ENCODE data around the gene OPRM1. TPM values are rescaled to one million over a fixed set of nuclear protein-coding genes. Genes with fewer than 3 reads are reported as not detected.

OPRM1 gene
- total and polyA plus RNA-seq, 4 donors, result 0.08 TPM; not detected in 3

DNA sequence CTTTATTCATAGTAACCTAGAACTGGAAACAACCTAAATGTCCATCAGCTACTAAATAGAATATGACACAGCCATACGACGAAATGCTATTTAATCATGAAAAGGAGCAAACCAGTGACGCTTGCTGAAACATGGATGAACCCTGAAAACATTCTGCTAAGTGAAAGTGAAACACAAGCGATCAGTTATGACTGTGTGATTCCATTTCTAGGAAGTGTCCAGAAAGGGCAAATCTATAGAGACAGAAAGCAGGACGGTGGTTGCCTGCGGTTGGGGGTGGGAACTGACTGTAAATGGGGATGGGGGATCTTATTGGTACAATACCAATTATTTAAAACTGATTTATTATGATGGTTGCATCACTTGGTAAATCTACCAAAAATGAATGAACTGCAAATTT, 190.7 kb downstream of the OPRM1 start:
- Histone ChIP-seq H3K27ac (ENCODE audit: low read depth in 1 of 2, low read length in 2 of 2) (no peak overlapping the region), H3K4me3 (ENCODE audit: low read length in 2 of 2) (no peak overlapping the region), H3K4me1 (ENCODE audit: control insufficient read depth in 1 of 2, insufficient read depth in 2 of 2, low read length in 2 of 2) (no peaks in the 10 kb centered on the region), H3K9me3 (ENCODE audit: control insufficient read depth, low read length) (no peaks in the 10 kb centered on the region), H3K27me3 (ENCODE audit: control insufficient read depth in 1 of 2, insufficient read depth in 2 of 2, low read length in 1 of 2) (peaks cover 0 to 2% of the 10 kb centered on the region in 2 donors), H3K36me3 (ENCODE audit: control insufficient read depth in 1 of 2, insufficient read depth in 2 of 2, low read length in 1 of 2) (no peaks in the 10 kb centered on the region)
- intact Hi-C loops (cut with DNase I), result no loop called here
- 86 to 87% methylated on average over 6 of the region's 6 CpGs for WGBS, 2 donors
- no peak for ATAC-seq (ENCODE audit: low FRiP score)
- no peak for DNase-seq

DNA sequence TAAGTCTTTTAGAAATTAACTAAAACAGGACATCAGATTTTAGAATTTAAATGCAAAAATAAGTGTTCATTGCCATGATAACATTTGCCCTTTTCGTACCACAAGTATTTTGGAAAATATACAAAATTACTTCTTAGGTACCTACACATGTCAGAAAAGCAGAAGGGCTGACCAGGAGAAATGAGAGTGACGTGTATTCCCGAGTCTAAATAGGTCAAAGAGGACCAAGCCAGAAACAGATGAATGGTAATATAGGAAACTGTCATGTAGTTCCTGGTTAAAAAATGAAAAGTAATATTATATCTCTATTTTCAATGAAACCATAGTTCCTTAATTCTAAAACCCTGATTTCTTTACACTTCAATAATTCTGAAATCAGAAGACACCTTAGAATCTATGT, 191.4 kb downstream of the OPRM1 start:
- Histone ChIP-seq H3K27me3 (ENCODE audit: control insufficient read depth in 1 of 2, insufficient read depth in 2 of 2, low read length in 1 of 2) (peaks cover 0 to 2% of the 10 kb centered on the region in 2 donors), H3K4me3 (ENCODE audit: low read length in 2 of 2) (no peak overlapping the region), H3K36me3 (ENCODE audit: control insufficient read depth in 1 of 2, insufficient read depth in 2 of 2, low read length in 1 of 2) (no peaks in the 10 kb centered on the region), H3K4me1 (ENCODE audit: control insufficient read depth in 1 of 2, insufficient read depth in 2 of 2, low read length in 2 of 2) (no peaks in the 10 kb centered on the region), H3K9me3 (ENCODE audit: control insufficient read depth, low read length) (no peaks in the 10 kb centered on the region), H3K27ac (ENCODE audit: low read depth in 1 of 2, low read length in 2 of 2) (no peak overlapping the region)
- ATAC-seq (ENCODE audit: low FRiP score), result no peak
- DNase-seq, result no peak
- 95 to 96% methylated on average over 3 of the region's 3 CpGs for WGBS, 2 donors
- intact Hi-C loops (cut with DNase I), result no loop called here

DNA sequence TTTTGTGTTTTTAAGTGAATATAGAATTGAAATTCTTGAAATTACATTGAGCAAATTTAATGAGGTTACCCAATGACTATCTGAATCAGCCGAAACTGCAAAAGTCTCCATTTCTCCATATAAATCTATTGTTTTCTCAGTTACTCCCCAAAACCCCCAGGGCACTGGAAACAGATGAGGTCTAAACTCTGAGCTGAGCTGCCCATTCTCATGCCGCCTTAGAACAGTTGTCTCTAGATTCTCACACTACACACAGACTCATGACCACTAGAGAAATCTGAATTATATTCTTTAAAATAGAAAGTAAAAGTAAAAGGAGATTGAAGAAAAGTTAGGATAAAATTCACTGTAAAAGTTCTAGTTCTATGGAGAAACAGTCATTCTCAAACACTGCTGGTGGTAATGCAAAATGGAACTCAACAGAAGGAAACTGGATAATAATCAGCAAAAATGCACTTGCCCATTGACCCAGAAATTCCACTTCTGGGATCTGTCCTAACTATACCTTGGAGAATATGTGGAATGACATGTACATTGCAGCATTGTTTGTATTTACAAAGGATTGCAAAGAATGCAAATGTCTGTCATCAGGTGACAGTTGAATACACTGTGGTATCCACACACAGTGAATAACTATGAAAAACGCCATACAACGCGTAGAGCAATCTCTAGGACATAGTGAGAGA, 192.0 kb downstream of the OPRM1 start:
- Histone ChIP-seq H3K36me3 (ENCODE audit: control insufficient read depth in 1 of 2, insufficient read depth in 2 of 2, low read length in 1 of 2) (no peaks in the 10 kb centered on the region), H3K4me3 (ENCODE audit: low read length in 2 of 2) (no peak overlapping the region), H3K9me3 (ENCODE audit: control insufficient read depth, low read length) (no peaks in the 10 kb centered on the region), H3K27me3 (ENCODE audit: control insufficient read depth in 1 of 2, insufficient read depth in 2 of 2, low read length in 1 of 2) (peaks cover 0 to 2% of the 10 kb centered on the region in 2 donors), H3K4me1 (ENCODE audit: control insufficient read depth in 1 of 2, insufficient read depth in 2 of 2, low read length in 2 of 2) (no peaks in the 10 kb centered on the region), H3K27ac (ENCODE audit: low read depth in 1 of 2, low read length in 2 of 2) (no peak overlapping the region)
- ATAC-seq (ENCODE audit: low FRiP score) (no peak), DNase-seq (no peak)
- WGBS, 2 donors, result 91 to 93% methylated on average over 5 of the region's 5 CpGs
- intact Hi-C loops (cut with DNase I), result no loop called here

DNA sequence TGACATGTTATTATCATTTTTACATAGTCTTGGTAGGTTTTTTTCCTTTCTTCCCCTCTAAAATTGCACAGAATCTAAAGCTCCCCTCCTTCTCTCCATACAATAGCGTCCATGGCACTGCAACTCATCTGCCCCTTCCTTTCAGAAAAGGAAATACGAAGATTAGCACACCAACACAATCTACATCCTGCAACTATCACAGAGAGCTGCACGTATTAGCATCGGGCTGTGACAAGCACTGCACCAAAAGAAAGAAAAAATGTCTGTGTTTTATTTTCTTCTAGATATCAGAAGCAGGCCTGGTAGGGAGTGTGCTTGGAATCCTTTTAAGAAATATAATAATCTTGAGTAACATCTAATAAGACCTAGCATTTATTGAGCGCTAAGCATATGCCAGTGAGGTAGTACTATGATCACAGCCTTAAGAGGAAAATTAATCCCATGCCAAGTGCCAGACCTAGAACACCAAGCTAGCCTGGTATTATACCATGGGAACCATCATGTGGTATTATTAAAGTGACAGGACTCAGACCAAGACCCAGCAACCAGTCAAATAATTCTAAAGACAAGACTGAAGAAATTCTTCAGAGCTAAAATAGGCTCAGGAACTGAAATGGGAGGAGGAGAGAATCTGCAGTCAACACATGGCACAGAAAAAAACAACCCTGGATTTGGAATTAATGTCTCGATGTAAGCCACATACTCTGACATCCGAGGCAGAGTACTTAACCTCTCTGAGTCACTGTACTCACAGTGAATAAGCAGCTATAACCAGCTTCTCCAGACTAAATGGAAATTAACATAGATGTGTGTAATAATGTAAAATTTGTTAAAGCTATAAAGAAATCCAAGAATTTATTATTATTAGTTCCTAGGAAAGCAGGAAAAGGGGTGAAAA, 193.2 kb downstream of the OPRM1 start:
- Histone ChIP-seq H3K36me3 (ENCODE audit: control insufficient read depth in 1 of 2, insufficient read depth in 2 of 2, low read length in 1 of 2) (no peaks in the 10 kb centered on the region), H3K9me3 (ENCODE audit: control insufficient read depth, low read length) (no peaks in the 10 kb centered on the region), H3K27me3 (ENCODE audit: control insufficient read depth in 1 of 2, insufficient read depth in 2 of 2, low read length in 1 of 2) (peaks cover 0 to 2% of the 10 kb centered on the region in 2 donors), H3K4me3 (ENCODE audit: low read length in 2 of 2) (no peak overlapping the region), H3K27ac (ENCODE audit: low read depth in 1 of 2, low read length in 2 of 2) (no peak overlapping the region), H3K4me1 (ENCODE audit: control insufficient read depth in 1 of 2, insufficient read depth in 2 of 2, low read length in 2 of 2) (no peaks in the 10 kb centered on the region)
- DNase-seq, result no peak
- intact Hi-C loops (cut with DNase I), result no loop called here
- WGBS, 2 donors, result 74 to 77% methylated on average over 7 of the region's 7 CpGs
- no peak for ATAC-seq (ENCODE audit: low FRiP score)

DNA sequence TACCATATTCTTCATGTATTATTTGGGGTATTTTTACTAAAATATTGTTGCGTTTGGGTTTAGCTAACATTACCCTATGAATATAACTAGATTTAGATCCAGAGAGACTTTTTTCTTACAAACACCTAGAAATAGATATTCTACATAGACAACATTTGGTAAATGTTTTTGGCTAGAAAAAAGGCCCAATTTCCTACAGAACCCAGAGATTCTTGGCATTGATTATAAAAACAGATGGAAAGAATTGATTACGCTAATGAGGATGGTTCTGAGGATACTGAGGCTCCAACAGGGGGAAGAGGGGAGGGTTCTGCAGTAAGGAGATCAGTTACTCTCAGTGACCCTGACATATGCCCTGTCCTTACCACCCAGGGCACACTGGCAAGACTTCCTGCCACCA, 194.3 kb downstream of the OPRM1 start:
- DNase-seq (no peak), ATAC-seq (ENCODE audit: low FRiP score) (no peak)
- Histone ChIP-seq H3K4me3 (ENCODE audit: low read length in 2 of 2) (no peak overlapping the region), H3K27me3 (ENCODE audit: control insufficient read depth in 1 of 2, insufficient read depth in 2 of 2, low read length in 1 of 2) (peaks cover 0 to 2% of the 10 kb centered on the region in 2 donors), H3K27ac (ENCODE audit: low read depth in 1 of 2, low read length in 2 of 2) (no peak overlapping the region), H3K4me1 (ENCODE audit: control insufficient read depth in 1 of 2, insufficient read depth in 2 of 2, low read length in 2 of 2) (no peaks in the 10 kb centered on the region), H3K36me3 (ENCODE audit: control insufficient read depth in 1 of 2, insufficient read depth in 2 of 2, low read length in 1 of 2) (no peaks in the 10 kb centered on the region), H3K9me3 (ENCODE audit: control insufficient read depth, low read length) (no peaks in the 10 kb centered on the region)
- 94 to 98% methylated on average over 2 of the region's 2 CpGs for WGBS, 2 donors
- intact Hi-C loops (cut with DNase I), result no loop called here

DNA sequence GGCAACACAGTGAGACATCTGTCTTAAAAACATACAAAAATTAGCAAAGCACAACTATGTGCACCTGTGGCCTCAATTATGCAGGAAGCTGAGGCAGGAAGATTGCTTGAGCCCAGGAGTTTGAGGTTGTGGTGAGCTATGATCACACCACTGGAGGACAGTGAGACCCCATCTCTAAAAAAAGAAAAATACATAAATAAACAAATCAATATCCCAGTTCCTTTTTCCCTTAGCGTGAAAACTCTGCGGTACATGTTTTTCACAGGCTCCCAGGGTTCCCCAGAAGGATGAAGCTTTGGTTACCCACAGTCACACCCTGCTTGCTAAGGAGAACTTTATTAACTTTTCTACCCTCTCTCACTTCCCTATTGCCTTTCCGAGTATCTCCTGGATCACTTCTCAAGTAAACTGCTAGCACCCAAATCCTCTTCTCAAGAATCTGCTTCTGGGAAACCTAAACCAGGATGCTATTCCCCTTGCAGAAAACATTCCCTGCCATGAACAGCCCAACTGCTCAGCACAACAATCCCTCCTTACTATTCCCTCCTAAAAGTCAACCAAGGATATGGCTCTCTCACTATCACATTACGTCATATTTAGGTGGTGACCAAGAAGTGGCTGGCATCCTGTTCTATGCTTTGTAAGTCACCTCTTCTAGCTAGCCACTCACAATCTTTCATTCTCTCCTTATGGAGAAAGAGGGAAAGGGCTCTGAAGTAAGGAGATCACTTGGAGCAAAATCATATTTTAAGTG, 195.2 kb downstream of the OPRM1 start:
- WGBS, 2 donors, result 93 to 98% methylated on average over 4 of the region's 4 CpGs
- H3K9me3 ChIP-seq (ENCODE audit: control insufficient read depth, low read length), result no peaks in the 10 kb centered on the region
- H3K27me3 ChIP-seq (ENCODE audit: control insufficient read depth in 1 of 2, insufficient read depth in 2 of 2, low read length in 1 of 2), result peaks cover 0 to 2% of the 10 kb centered on the region in 2 donors
- H3K4me3 ChIP-seq (ENCODE audit: low read length in 2 of 2), result no peak overlapping the region
- DNase-seq (no peak), ATAC-seq (ENCODE audit: low FRiP score) (no peak)
- intact Hi-C loops (cut with DNase I), result no loop called here
- no peaks in the 10 kb centered on the region for H3K4me1 ChIP-seq (ENCODE audit: control insufficient read depth in 1 of 2, insufficient read depth in 2 of 2, low read length in 2 of 2)
- H3K27ac ChIP-seq (ENCODE audit: low read depth in 1 of 2, low read length in 2 of 2), result no peak overlapping the region
- H3K36me3 ChIP-seq (ENCODE audit: control insufficient read depth in 1 of 2, insufficient read depth in 2 of 2, low read length in 1 of 2), result no peaks in the 10 kb centered on the region

DNA sequence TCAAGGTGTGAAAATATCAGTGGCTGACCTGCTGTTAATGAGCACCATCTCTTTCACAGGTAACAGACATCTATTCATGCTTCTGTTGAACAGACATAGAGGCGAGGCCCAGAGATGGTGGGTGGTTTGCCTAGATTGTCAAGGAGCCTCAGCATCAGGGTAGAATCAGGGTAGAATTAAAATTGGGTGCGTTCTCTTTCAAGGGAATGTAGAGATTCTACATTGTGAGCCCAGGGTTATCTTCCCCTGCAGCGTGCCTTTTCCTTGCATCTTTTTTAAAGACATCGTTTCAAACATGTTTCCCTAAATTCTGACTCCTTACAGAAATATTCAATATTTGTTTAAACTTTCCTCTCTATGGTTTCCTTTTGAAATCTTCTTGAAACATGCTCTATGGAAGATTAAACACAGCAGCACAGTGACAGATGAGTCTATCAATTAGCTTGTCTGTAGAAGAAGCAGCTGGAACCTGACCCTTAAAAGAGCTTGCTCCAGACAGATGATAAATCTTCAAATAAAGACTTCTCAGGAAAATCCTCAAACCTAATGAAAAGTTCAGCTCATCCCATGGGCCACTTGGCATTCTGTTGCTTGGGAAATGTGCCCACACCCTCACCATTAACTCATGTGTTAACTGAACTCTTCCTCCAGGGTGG, 197.7 kb downstream of the OPRM1 start:
- Histone ChIP-seq H3K9me3 (ENCODE audit: control insufficient read depth, low read length) (no peaks in the 10 kb centered on the region), H3K4me1 (ENCODE audit: control insufficient read depth in 1 of 2, insufficient read depth in 2 of 2, low read length in 2 of 2) (no peaks in the 10 kb centered on the region), H3K27ac (ENCODE audit: low read depth in 1 of 2, low read length in 2 of 2) (no peak overlapping the region), H3K27me3 (ENCODE audit: control insufficient read depth in 1 of 2, insufficient read depth in 2 of 2, low read length in 1 of 2) (peaks cover 0 to 2% of the 10 kb centered on the region in 2 donors), H3K4me3 (ENCODE audit: low read length in 2 of 2) (no peak overlapping the region), H3K36me3 (ENCODE audit: control insufficient read depth in 1 of 2, insufficient read depth in 2 of 2, low read length in 1 of 2) (no peaks in the 10 kb centered on the region)
- DNase-seq, result no peak
- intact Hi-C loops (cut with DNase I), result no loop called here
- 67 to 79% methylated on average over 4 of the region's 4 CpGs for WGBS, 2 donors
- ATAC-seq (ENCODE audit: low FRiP score), result no peak

DNA sequence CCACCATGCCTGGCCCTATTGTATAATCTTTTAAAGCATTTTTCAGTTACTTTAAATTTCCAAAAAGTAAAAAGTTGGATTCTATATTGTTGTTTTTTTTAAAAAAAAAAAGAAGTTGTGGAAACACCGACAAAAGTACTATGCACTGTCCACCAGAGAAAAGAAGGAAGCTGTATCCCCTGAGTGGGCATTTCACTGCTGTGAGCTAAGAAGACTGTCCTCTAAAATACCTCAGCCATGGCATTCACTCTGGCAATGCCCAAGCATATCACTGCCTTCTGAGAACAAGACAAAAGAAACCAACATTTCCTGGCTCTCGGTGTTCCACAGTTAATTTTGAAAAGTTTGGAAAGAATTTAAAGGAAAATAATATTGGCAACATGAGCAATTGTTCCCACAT, 199.8 kb downstream of the OPRM1 start:
- intact Hi-C loops (cut with DNase I), result no loop called here
- no peaks in the 10 kb centered on the region for H3K9me3 ChIP-seq (ENCODE audit: control insufficient read depth, low read length)
- 32 to 35% methylated on average over 2 of the region's 2 CpGs for WGBS, 2 donors
- ATAC-seq (ENCODE audit: low FRiP score) (no peak), DNase-seq (no peak)
- H3K36me3 ChIP-seq (ENCODE audit: control insufficient read depth in 1 of 2, insufficient read depth in 2 of 2, low read length in 1 of 2), result no peaks in the 10 kb centered on the region
- H3K4me1 ChIP-seq (ENCODE audit: control insufficient read depth in 1 of 2, insufficient read depth in 2 of 2, low read length in 2 of 2), result no peaks in the 10 kb centered on the region
- no peaks in the 10 kb centered on the region for H3K27me3 ChIP-seq (ENCODE audit: control insufficient read depth in 1 of 2, insufficient read depth in 2 of 2, low read length in 1 of 2)
- no peak overlapping the region for H3K27ac ChIP-seq (ENCODE audit: low read depth in 1 of 2, low read length in 2 of 2)
- H3K4me3 ChIP-seq (ENCODE audit: low read length in 2 of 2), result no peak overlapping the region
